ENCODE measurements around the gene NOD1. TPM values are rescaled to one million over a fixed set of nuclear protein-coding genes. Genes with fewer than 3 reads are reported as not detected.

The NOD1 gene
- polyA plus RNA-seq, 2 of the 4 experiments (the other 2 are of a cell fraction), result 4.8 to 6.5 TPM

- TF ChIP-seq TFCP2L1 (CRISPR knock-in tag; IDR thresholded peaks at IDR 0.05) (no peak), FOSL2 (IDR thresholded peaks at IDR 0.05) (no peak), FOSL2 (CRISPR knock-in tag; IDR thresholded peaks at IDR 0.05) (no peak), ZC3H11A (IDR thresholded peaks at IDR 0.05) (no peak)
These were observed 12.8 kb downstream of the NOD1 start (continued) for GRCh38 chr7:30465811-30466180.

- 89% methylated on average over 5 of the region's 5 CpGs for WGBS (ENCODE audit: missing lambda C conversion rate)
- Histone ChIP-seq H3K27ac (peak overlapping the region in 1 of 2 experiments; percentile 60; a peak in 3 of 6 replicates), H3K4me2 (peak overlapping the region; percentile 34), H3K4me1 (peaks cover 66% of the 10 kb centered on the region), H3K9me3 (no peaks in the 10 kb centered on the region), H3K4me3 (no peak overlapping the region)
- ChIA-PET POLR2A (interaction anchor here (2.2 kb wide), 1 partner anchor 13 kb away, joined by 12 read pairs; the partner anchor contains the start of gene NOD1), CTCF (interaction anchor here (1.0 to 1.5 kb wide), 4 partner anchors 18 to 300 kb away, joined by 3 to 5 read pairs (median 3); no protein-coding TSS in a partner anchor)
- FAIRE-seq (no peak), ATAC-seq (no peak), DNase-seq (ENCODE audit: low read depth in 1 of 2, low spot score in 1 of 2) (no peak)
- TF ChIP-seq NPAS2 (CRISPR knock-in tag; IDR thresholded peaks at IDR 0.05; ENCODE audit: borderline replicate concordance) (no peak), RAD21 (conservative IDR thresholded peaks at IDR 0.05 in 1 of 2, IDR thresholded peaks at IDR 0.05 in 1 of 2) (no peak), MAFK (IDR thresholded peaks at IDR 0.05; ENCODE audit: partially characterized antibody) (no peak), CHD2 (IDR thresholded peaks at IDR 0.05; ENCODE audit: low read length, partially characterized antibody) (no peak), CHD4 (IDR thresholded peaks at IDR 0.05; ENCODE audit: borderline replicate concordance) (no peak), ZC3H11A (IDR thresholded peaks at IDR 0.05) (no peak), REST (IDR thresholded peaks at IDR 0.05) (no peak), SMC3 (IDR thresholded peaks at IDR 0.05) (no peak), ZSCAN20 (CRISPR knock-in tag; IDR thresholded peaks at IDR 0.05) (no peak), ESRRA (IDR thresholded peaks at IDR 0.05; ENCODE audit: borderline replicate concordance, low read length) (no peak), NR3C1 (IDR thresholded peaks at IDR 0.05) (no peak), HOXB5 (CRISPR knock-in tag; IDR thresholded peaks at IDR 0.05) (no peak), KDM1A (IDR thresholded peaks at IDR 0.05; ENCODE audit: low read depth) (no peak), ATOH8 (CRISPR knock-in tag; IDR thresholded peaks at IDR 0.05; ENCODE audit: low read depth) (no peak), RCOR1 (IDR thresholded peaks at IDR 0.05; ENCODE audit: low read depth, low read length) (no peak), CBX2 (IDR thresholded peaks at IDR 0.05; ENCODE audit: borderline replicate concordance, low read depth) (no peak), POLR2AphosphoS2 (conservative IDR thresholded peaks at IDR 0.05; ENCODE audit: low read length) (no peak)
These were observed 13.4 kb downstream of the NOD1 start for GRCh38 chr7:30465046-30465810.

GRCh38 chr7:30464231-30464671 lies 14.3 kb downstream of the NOD1 start:
- H3K4me2 ChIP-seq, result peak overlapping the region; percentile 13; the same call in 1 of the 3 replicates
- CTCF ChIA-PET, result interaction anchor here (1.0 kb wide), 1 partner anchor 17 kb away, joined by 3 read pairs; no protein-coding TSS in a partner anchor
- H3K27ac ChIP-seq, result peak overlapping the region in 1 of 2 experiments; percentile 60; a peak in 3 of 6 replicates
- FAIRE-seq, result no peak
- DNase-seq (ENCODE audit: low read depth in 1 of 2, low spot score in 1 of 2), result no peak
- no peak for ATAC-seq
- POLR2A ChIA-PET, result interaction anchor here (2.2 kb wide), 1 partner anchor 14 kb away, joined by 12 read pairs; the partner anchor contains the start of gene NOD1
- H3K4me1 ChIP-seq, result peaks cover 62% of the 10 kb centered on the region
- H3K9me3 ChIP-seq, result no peaks in the 10 kb centered on the region
- H3K4me3 ChIP-seq, result no peak overlapping the region
- 99% methylated on average over 5 of the region's 5 CpGs for WGBS (ENCODE audit: missing lambda C conversion rate)
- TF ChIP-seq NR3C1 (IDR thresholded peaks at IDR 0.05) (no peak), FOXS1 (CRISPR knock-in tag; IDR thresholded peaks at IDR 0.05) (no peak), HEYL (CRISPR knock-in tag; IDR thresholded peaks at IDR 0.05) (no peak), EHF (CRISPR knock-in tag; IDR thresholded peaks at IDR 0.05) (no peak), HOXB13 (CRISPR knock-in tag; IDR thresholded peaks at IDR 0.05; ENCODE audit: low read depth) (no peak), JUNB (IDR thresholded peaks at IDR 0.05) (no peak), MAZ (IDR thresholded peaks at IDR 0.05; ENCODE audit: borderline replicate concordance, low read depth, low read length) (no peak), USF2 (IDR thresholded peaks at IDR 0.05) (no peak)

Data from A549 (cell line).